ENCODE measurements around the gene DYNC1I2.

DYNC1I2 gene

DNA sequence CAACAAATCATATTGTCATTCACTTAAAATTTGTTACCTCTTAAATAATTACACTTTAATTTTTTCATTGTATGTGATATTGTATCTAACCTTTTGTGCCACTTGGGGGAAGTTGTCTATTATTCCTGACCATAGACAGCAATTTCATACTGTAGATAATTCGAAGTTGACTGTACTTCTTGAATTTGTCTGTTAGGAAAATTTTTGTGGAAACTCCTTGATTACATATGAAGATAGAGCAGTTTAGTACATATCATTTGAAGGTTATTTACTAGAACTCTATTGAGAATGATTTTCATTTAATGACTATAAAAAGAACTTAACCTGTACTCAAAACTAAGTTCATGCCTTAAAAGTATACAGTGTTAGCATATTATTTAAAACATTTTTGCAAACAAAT is 5.1 kb downstream of the DYNC1I2 start:
- DNase-seq (ENCODE audit: low read depth) = no peak
- H3K4me3 ChIP-seq (replicated peaks; ENCODE audit: low read depth, low read length) = no peak overlapping the region
- TF ChIP-seq CTCF (IDR thresholded peaks at IDR 0.05; ENCODE audit: low read length, missing control alignments) = no peak

GRCh38 chr2:171702781-171703556 is 15.7 kb downstream of the DYNC1I2 start:
- DNase-seq (ENCODE audit: low read depth) = peak; percentile 22
- no peak overlapping the region for H3K4me3 ChIP-seq (replicated peaks; ENCODE audit: low read depth, low read length)
- no peak for TF ChIP-seq CTCF (IDR thresholded peaks at IDR 0.05; ENCODE audit: low read length, missing control alignments)

DNA sequence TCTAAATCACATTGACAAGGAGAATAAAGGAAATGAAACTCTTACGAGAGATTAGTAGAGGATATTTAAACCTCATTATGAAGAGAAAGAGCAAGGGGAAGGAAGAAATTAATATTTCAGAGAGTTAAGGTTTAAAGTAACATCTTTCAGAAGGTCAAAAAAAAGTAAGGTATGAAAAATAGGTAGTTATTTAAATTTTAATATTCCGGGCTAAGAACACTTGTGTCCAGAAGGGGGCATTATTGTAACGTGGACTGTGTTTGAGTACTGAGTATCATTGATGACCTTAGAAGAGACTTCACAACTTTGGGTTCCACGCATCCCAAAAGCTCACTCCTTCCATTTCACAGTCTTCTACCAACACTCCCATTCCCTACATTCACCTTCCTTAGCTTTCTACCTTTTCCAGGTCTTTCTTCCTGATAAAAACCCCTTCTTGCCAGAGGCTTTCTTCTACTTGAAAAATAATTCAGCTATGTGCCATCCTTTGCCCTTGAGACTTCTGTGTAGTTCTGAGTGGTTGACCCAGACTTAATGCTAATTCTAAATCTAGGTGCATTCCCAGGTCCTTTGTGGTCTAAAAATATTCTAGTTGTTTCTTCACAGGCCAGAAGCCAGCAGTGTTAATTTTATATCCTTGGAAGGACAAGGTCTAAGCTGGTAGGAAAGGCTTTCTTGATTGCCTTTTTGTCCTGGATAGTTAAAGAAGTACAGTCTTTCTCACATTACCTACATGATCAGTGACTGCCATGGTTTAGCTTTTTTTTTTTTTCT is 16.5 kb downstream of the DYNC1I2 start:
- H3K4me3 ChIP-seq (replicated peaks; ENCODE audit: low read depth, low read length) = no peak overlapping the region
- peak; percentile 63 for TF ChIP-seq CTCF (IDR thresholded peaks at IDR 0.05; ENCODE audit: low read length, missing control alignments)
- DNase-seq (ENCODE audit: low read depth) = peak; percentile 67

DNA sequence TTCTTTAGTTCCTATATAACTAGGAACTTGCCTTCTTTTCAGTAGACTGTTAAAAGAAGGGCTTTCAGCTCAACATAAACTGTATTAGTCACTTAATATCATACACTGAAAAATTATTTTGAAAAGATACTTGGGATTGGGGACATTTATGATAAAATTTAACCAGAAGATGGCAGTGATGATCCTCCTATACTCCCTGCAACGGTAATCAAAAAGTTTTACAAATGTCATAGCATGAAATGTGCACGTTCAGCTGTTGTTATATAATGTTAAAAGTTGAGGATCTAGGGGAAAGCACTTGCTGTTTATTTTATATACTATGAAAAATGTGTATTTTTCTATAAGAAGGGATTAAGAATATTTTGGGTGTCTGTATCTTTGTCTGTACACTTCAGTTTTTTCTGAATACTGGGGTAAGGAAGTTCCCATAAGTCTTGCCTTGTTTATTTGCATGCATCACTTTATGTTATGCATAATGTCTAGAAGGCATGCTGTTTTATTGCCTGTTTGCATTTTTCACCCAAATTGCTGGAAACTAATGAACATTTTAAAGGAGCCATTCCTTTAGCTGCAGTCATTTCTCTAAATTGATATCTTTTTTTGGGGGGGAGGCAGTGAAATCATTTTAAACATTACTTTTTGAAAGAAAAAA is 19.0 kb downstream of the DYNC1I2 start:
- peak; percentile 48 for TF ChIP-seq CTCF (IDR thresholded peaks at IDR 0.05; ENCODE audit: low read length, missing control alignments)
- H3K4me3 ChIP-seq (replicated peaks; ENCODE audit: low read depth, low read length) = no peak overlapping the region
- DNase-seq (ENCODE audit: low read depth) = peak; percentile 54

DNA sequence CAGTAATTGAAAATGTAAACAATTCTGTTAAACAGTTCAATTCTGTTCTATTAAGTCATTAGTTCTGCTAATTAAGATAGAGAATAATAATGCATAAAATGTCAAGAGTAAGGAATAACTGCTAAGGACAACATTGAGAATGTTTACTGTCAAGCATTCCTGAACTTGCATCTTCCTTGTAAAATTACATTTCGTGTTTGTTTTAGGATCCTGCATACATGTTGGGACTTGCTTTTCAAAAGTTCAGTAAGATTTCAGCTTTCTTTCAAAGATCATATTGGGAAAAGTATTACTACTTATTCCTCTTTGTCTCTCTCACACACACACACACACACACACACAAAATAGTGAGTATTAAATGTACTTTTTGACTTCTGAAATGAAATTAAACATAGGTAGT is 20.5 kb downstream of the DYNC1I2 start:
- TF ChIP-seq CTCF (IDR thresholded peaks at IDR 0.05; ENCODE audit: low read length, missing control alignments) = no peak
- no peak for DNase-seq (ENCODE audit: low read depth)

GRCh38 chr2:171709011-171709685 is 21.9 kb downstream of the DYNC1I2 start:
- TF ChIP-seq CTCF (IDR thresholded peaks at IDR 0.05; ENCODE audit: low read length, missing control alignments) = no peak
- H3K4me3 ChIP-seq (replicated peaks; ENCODE audit: low read depth, low read length) = no peak overlapping the region
- no peak for DNase-seq (ENCODE audit: low read depth)

More for the DNA sequence above, 20.5 kb downstream of the DYNC1I2 start:
- H3K4me3 ChIP-seq (replicated peaks; ENCODE audit: low read depth, low read length) = no peak overlapping the region
